ENCODE data around the gene STX1A.

- TF ChIP-seq, protein P1, sequence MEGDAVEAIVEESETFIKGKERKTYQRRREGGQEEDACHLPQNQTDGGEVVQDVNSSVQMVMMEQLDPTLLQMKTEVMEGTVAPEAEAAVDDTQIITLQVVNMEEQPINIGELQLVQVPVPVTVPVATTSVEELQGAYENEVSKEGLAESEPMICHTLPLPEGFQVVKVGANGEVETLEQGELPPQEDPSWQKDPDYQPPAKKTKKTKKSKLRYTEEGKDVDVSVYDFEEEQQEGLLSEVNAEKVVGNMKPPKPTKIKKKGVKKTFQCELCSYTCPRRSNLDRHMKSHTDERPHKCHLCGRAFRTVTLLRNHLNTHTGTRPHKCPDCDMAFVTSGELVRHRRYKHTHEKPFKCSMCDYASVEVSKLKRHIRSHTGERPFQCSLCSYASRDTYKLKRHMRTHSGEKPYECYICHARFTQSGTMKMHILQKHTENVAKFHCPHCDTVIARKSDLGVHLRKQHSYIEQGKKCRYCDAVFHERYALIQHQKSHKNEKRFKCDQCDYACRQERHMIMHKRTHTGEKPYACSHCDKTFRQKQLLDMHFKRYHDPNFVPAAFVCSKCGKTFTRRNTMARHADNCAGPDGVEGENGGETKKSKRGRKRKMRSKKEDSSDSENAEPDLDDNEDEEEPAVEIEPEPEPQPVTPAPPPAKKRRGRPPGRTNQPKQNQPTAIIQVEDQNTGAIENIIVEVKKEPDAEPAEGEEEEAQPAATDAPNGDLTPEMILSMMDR (IDR thresholded peaks at IDR 0.05) = no peak
- TF ChIP-seq, protein P2, sequence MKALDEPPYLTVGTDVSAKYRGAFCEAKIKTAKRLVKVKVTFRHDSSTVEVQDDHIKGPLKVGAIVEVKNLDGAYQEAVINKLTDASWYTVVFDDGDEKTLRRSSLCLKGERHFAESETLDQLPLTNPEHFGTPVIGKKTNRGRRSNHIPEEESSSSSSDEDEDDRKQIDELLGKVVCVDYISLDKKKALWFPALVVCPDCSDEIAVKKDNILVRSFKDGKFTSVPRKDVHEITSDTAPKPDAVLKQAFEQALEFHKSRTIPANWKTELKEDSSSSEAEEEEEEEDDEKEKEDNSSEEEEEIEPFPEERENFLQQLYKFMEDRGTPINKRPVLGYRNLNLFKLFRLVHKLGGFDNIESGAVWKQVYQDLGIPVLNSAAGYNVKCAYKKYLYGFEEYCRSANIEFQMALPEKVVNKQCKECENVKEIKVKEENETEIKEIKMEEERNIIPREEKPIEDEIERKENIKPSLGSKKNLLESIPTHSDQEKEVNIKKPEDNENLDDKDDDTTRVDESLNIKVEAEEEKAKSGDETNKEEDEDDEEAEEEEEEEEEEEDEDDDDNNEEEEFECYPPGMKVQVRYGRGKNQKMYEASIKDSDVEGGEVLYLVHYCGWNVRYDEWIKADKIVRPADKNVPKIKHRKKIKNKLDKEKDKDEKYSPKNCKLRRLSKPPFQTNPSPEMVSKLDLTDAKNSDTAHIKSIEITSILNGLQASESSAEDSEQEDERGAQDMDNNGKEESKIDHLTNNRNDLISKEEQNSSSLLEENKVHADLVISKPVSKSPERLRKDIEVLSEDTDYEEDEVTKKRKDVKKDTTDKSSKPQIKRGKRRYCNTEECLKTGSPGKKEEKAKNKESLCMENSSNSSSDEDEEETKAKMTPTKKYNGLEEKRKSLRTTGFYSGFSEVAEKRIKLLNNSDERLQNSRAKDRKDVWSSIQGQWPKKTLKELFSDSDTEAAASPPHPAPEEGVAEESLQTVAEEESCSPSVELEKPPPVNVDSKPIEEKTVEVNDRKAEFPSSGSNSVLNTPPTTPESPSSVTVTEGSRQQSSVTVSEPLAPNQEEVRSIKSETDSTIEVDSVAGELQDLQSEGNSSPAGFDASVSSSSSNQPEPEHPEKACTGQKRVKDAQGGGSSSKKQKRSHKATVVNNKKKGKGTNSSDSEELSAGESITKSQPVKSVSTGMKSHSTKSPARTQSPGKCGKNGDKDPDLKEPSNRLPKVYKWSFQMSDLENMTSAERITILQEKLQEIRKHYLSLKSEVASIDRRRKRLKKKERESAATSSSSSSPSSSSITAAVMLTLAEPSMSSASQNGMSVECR (CRISPR knock-in tag; IDR thresholded peaks at IDR 0.05; ENCODE audit: borderline replicate concordance) = no peak
- TF ChIP-seq, protein P3, sequence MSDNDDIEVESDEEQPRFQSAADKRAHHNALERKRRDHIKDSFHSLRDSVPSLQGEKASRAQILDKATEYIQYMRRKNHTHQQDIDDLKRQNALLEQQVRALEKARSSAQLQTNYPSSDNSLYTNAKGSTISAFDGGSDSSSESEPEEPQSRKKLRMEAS (CRISPR knock-in tag; IDR thresholded peaks at IDR 0.05) = no peak
- TF ChIP-seq FOXJ3 (CRISPR knock-in tag; IDR thresholded peaks at IDR 0.05; ENCODE audit: borderline replicate concordance) = no peak
- TF ChIP-seq, protein P4, sequence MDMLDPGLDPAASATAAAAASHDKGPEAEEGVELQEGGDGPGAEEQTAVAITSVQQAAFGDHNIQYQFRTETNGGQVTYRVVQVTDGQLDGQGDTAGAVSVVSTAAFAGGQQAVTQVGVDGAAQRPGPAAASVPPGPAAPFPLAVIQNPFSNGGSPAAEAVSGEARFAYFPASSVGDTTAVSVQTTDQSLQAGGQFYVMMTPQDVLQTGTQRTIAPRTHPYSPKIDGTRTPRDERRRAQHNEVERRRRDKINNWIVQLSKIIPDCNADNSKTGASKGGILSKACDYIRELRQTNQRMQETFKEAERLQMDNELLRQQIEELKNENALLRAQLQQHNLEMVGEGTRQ (CRISPR knock-in tag; IDR thresholded peaks at IDR 0.05) = no peak
- no peak for TF ChIP-seq ZNF396 (CRISPR knock-in tag; IDR thresholded peaks at IDR 0.05; ENCODE audit: borderline replicate concordance)
- no peak for TF ChIP-seq NFATC4 (CRISPR knock-in tag; IDR thresholded peaks at IDR 0.05)
- TF ChIP-seq KAT7 (CRISPR knock-in tag; IDR thresholded peaks at IDR 0.05; ENCODE audit: borderline replicate concordance) = no peak
- no peak for TF ChIP-seq E2F1 (CRISPR knock-in tag; IDR thresholded peaks at IDR 0.05)
- no peak for TF ChIP-seq GTF2I (CRISPR knock-in tag; conservative IDR thresholded peaks at IDR 0.05)
- TF ChIP-seq SP1 (CRISPR knock-in tag; conservative IDR thresholded peaks at IDR 0.05) = no peak
- TF ChIP-seq EMX1 (CRISPR knock-in tag; IDR thresholded peaks at IDR 0.05) = no peak
- TF ChIP-seq, protein P5, sequence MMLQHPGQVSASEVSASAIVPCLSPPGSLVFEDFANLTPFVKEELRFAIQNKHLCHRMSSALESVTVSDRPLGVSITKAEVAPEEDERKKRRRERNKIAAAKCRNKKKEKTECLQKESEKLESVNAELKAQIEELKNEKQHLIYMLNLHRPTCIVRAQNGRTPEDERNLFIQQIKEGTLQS (CRISPR knock-in tag; conservative IDR thresholded peaks at IDR 0.05) = no peak
These were observed 44.9 kb downstream of the STX1A start for GRCh38 chr7:73674468-73675124.
